ENCODE data around the gene DGKB.

The DGKB gene

DNA sequence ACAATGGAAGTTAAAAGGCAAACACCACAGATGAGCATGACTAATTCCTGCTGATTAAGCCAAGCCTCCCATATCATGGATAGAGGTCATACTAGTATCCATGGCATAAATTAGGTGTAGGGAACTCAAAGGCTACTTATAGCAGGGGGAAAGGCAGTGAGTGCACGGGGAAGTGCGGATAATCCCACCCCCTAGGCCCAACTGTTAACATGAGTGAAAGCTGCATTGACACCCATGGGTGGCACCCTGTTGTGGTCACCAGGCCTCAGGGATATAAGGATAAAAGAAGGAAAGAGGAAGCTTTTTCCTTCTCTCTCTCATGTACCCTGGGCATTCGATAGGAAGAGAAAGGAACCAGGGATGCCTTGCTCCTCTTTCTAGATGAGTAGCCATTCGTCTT lies 161.9 kb downstream of the DGKB start:
- no peak overlapping the region for H3K4me3 ChIP-seq (ENCODE audit: low read depth, low read length)
- DNase-seq (ENCODE audit: low read depth): no peak
- TF ChIP-seq, protein P1, sequence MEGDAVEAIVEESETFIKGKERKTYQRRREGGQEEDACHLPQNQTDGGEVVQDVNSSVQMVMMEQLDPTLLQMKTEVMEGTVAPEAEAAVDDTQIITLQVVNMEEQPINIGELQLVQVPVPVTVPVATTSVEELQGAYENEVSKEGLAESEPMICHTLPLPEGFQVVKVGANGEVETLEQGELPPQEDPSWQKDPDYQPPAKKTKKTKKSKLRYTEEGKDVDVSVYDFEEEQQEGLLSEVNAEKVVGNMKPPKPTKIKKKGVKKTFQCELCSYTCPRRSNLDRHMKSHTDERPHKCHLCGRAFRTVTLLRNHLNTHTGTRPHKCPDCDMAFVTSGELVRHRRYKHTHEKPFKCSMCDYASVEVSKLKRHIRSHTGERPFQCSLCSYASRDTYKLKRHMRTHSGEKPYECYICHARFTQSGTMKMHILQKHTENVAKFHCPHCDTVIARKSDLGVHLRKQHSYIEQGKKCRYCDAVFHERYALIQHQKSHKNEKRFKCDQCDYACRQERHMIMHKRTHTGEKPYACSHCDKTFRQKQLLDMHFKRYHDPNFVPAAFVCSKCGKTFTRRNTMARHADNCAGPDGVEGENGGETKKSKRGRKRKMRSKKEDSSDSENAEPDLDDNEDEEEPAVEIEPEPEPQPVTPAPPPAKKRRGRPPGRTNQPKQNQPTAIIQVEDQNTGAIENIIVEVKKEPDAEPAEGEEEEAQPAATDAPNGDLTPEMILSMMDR (conservative IDR thresholded peaks at IDR 0.05; ENCODE audit: low read depth, low read length): no peak

DNA sequence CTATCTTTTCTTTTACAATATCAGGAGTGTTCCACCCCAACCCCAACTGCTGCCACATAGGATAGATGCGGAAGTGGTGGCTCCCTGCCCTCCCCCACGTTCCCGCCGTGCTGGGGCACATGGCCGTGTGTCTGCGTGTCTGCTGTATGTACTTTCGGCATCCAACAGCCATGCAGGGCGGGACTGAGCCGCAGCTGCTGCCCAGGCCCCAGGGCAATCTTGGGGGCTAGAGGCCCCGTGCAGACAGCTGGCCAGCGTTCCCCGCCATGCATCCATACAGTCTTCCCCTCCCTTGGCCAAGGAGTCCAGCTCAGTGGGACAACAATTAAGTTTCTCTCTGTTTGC lies 162.7 kb downstream of the DGKB start:
- no peak for DNase-seq (ENCODE audit: low read depth)
- TF ChIP-seq, protein P1 (conservative IDR thresholded peaks at IDR 0.05; ENCODE audit: low read depth, low read length): no peak
- no peak overlapping the region for H3K4me3 ChIP-seq (ENCODE audit: low read depth, low read length)

DNA sequence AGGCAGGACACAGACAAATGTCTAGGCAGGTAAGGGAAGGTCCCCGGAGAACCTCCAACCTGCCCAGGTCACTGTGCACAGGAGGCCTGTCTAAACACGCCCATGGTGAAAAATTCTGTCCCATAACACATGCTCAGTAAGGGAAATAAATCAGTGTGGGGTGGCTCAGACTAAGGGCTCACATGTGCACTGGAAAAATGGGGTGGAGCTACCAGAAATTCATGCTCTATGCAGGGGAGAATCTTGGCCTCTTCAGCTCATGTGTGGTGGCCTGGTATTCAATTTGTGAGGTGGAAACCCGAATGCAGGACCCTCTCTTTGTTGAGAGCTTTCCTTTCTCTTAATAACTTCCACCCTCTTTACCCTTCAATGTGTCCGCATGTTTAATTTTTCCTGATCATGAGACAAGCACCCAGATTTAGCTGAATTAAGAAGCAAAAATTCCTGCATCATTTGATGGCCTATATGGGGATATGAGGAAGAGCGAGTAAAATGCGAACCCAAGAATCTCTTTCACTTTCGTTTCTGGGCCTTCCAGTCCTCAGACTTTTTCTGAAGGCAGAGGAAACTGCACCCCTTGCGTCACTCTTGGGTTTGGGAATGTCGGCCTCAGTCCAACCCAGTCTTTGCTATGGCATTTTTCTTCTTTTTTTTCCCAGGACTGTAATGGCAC lies 163.2 kb downstream of the DGKB start:
- no peak overlapping the region for H3K4me3 ChIP-seq (ENCODE audit: low read depth, low read length)
- DNase-seq (ENCODE audit: low read depth): no peak
- TF ChIP-seq, protein P1 (conservative IDR thresholded peaks at IDR 0.05; ENCODE audit: low read depth, low read length): no peak

DNA sequence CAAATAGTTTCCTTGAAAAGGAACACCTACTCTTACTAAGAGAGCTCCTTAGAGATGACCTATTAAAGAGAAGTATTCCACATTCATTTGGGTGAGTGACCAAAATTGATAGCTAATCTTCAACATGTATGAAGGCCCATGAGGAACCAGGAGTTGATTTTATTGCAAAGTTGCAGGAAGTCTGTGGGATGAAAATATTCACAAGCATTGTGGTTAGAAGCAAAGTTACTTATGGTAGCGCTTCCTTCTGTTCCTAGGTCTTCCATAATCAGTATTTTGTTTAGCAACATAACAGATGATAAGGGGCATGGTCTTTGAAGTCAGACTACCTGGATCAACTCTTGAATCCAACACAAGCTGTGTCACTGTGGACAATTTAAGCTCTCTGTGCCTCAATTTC lies 164.5 kb downstream of the DGKB start:
- no peak for DNase-seq (ENCODE audit: low read depth)
- TF ChIP-seq, protein P1 (conservative IDR thresholded peaks at IDR 0.05; ENCODE audit: low read depth, low read length): no peak
- no peak overlapping the region for H3K4me3 ChIP-seq (ENCODE audit: low read depth, low read length)

DNA sequence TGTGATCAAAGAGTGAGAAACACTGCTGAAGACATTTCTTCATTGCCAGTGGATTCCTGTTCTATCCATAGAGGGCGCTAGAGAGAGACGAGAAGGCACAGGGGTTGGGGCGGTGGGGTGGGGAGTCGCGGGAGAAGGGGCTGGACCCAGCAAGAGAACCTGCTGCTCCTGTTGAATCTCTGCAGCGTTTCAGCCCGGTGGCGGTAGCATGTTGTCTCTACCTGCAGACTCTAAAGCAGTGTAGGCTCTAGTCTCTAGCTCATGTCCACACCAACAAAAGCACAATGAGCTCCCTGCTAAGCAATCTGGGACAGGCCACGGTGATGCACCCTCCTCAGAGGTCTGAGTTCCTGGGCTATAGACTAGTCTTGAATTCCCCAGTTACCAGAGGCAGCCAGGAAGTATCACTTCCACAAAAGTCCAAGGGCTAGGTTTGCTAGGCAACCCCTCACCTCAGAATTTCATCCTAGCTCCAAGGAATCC lies 167.7 kb downstream of the DGKB start:
- DNase-seq (ENCODE audit: low read depth): peak; percentile 14
- H3K4me3 ChIP-seq (ENCODE audit: low read depth, low read length): no peak overlapping the region
- TF ChIP-seq, protein P1 (conservative IDR thresholded peaks at IDR 0.05; ENCODE audit: low read depth, low read length): peak; percentile 51

DNA sequence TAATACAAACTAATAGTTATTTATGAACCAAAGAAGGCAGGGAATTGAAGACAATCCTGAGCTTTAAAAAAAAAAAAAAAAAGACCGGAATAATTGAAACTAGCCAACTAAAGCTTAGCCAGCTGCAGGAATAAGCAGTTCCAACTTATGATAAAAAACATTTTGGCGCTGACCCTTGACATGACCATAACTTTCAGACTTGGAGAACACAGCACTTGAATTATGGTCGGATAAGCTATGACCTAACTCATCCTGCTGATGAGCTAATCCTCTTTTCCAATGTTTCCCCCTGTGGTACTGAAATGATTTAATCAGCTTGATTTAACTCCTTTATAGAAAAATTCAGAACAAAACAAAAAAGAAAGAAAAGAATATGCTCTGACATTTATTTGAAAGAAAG lies 181.8 kb downstream of the DGKB start:
- no peak overlapping the region for H3K4me3 ChIP-seq (ENCODE audit: low read depth, low read length)
- TF ChIP-seq, protein P1 (conservative IDR thresholded peaks at IDR 0.05; ENCODE audit: low read depth, low read length): no peak

DNA sequence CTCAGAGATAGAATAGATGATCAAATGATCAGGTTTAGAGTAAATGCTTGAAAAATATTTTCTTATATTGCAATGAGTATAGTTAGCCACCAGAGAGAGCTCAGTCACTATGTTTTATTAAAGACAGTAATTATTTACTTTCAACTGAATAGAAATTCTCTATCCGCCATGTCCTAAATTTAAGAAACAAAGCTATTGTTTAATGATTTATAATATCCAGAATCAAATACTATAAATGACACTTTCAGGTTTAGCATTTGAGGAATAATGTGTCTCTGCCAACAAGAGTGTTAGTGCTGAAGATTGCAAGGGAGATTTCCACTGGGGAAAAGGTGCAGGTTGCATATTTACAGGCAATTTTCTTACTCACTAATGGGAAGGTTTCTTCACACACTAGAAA lies 184.7 kb downstream of the DGKB start:
- DNase-seq (ENCODE audit: low read depth): peak; percentile 54
- TF ChIP-seq, protein P1 (conservative IDR thresholded peaks at IDR 0.05; ENCODE audit: low read depth, low read length): peak; percentile 57
- no peak overlapping the region for H3K4me3 ChIP-seq (ENCODE audit: low read depth, low read length)

More for the DNA sequence above, 181.8 kb downstream of the DGKB start:
- no peak for DNase-seq (ENCODE audit: low read depth)
